K562 (cell line): Measurements from ENCODE around the gene ZDHHC8. TPM values are rescaled to one million over a fixed set of nuclear protein-coding genes. Genes with fewer than 3 reads are reported as not detected.

Source experiments
- ATAC-seq: fragments of 200-7000 bp; cut with Tn5 transposase; 3 replicates; pipeline ENCODE4 v1.9.1; 2020; ENCODE audit warnings: moderate library complexity
- BruUV-seq: library from RNA; stranded (reverse); fragments of 400-500 nt; replicated peaks from 2 replicates; lab custom pipeline; 2021; lab: Mats Ljungman, UMichigan
- CTCF ChIA-PET: fragments of 300-600 bp; formaldehyde crosslinking; extraction: SDS; loops from one replicate; lab custom pipeline; 2021; ENCODE audit warnings: low intra/inter-chr PET ratio; lab: Yijun Ruan, JAX
- POLR2A ChIA-PET: fragments of 300-600, 350-650 bp; sonication (Branson Sonifier 250); formaldehyde crosslinking; extraction: SDS; loops from one replicate; lab custom pipeline; 2021; ENCODE audit warnings: antibody characterized with exemption, inconsistent platforms; lab: Yijun Ruan, JAX
- DNase-seq, 4 experiments: peaks; one replicate each; pipeline versions ENCODE4 v3.0.0 to v3.0.0-alpha.2; 2011 to 2018; ENCODE audit warnings: low spot score in 3 of 4, mixed read lengths in 3 of 4; ENCODE audit errors: extremely low read depth in 1 of 4
- FAIRE-seq: peaks from 2 replicates; lab custom pipeline; 2011; peaks lifted over from hg19 to GRCh38; lab: Jason Lieb, UNC
- H2AFZ ChIP-seq: 2 replicates; pipeline ENCODE4 v1.6.0; 2011; ENCODE audit warnings: low read depth, low read length, control low read depth, inconsistent platforms
- H3K27ac ChIP-seq: fragments of 200-600 bp; 3 replicates; pipeline ENCODE4 v1.8.0; 2011; ENCODE audit warnings: low read depth, mild to moderate bottlenecking, control low read depth, inconsistent platforms, low read length, moderate library complexity, mixed read lengths; ENCODE audit errors: extremely low read depth
- H3K27me3 ChIP-seq, 2 experiments: fragments of 300-600 bp in 1 of 2; 2 replicates in 1 of 2; 3 replicates in 1 of 2; pipeline versions ENCODE4 v1.6.0 to v1.8.0; 2011; ENCODE audit warnings: inconsistent platforms in 2 of 2, low read length in 2 of 2, mild to moderate bottlenecking in 1 of 2, mixed read lengths in 1 of 2, moderate library complexity in 1 of 2; ENCODE audit not compliant: control insufficient read depth in 2 of 2, insufficient read depth in 2 of 2
- H3K36me3 ChIP-seq: fragments of 300-600 bp; 3 replicates; pipeline ENCODE4 v1.8.0; 2011; ENCODE audit warnings: mild to moderate bottlenecking, low read length, inconsistent platforms; ENCODE audit not compliant: control insufficient read depth, insufficient read depth
- H3K4me1 ChIP-seq, 2 experiments: fragments of 200-600 bp in 1 of 2; replicated peaks in 1 of 2; 2 replicates in 1 of 2; 3 replicates in 1 of 2; pipeline versions ENCODE4 v1.5.1 to v1.8.0; 2011; ENCODE audit warnings: inconsistent platforms in 2 of 2, low read length in 2 of 2, mild to moderate bottlenecking in 1 of 2, mixed read lengths in 1 of 2, moderate library complexity in 1 of 2; ENCODE audit not compliant: control insufficient read depth in 2 of 2, insufficient read depth in 2 of 2
- H3K4me2 ChIP-seq: 2 replicates; pipeline ENCODE4 v1.6.1; 2011; ENCODE audit warnings: low read length, control low read depth, inconsistent platforms, mixed read lengths; ENCODE audit not compliant: insufficient read depth
- H3K4me3 ChIP-seq: fragments of 200-600 bp; sonication (generic), shearing (Covaris generic); 2 replicates; pipeline ENCODE4 v1.5.1; 2016; ENCODE audit warnings: control low read depth, inconsistent platforms
- H3K79me2 ChIP-seq: fragments of 200-600 bp; 3 replicates; pipeline ENCODE4 v1.8.0; 2011; ENCODE audit warnings: low read length, inconsistent platforms; ENCODE audit not compliant: control insufficient read depth, insufficient read depth
- H3K9ac ChIP-seq, 2 experiments: 2 replicates each; pipeline versions ENCODE4 v1.6.0 to v1.6.1; 2011; ENCODE audit warnings: low read depth in 2 of 2, low read length in 2 of 2, control low read depth in 1 of 2, inconsistent platforms in 1 of 2, mild to moderate bottlenecking in 1 of 2, mixed read lengths in 1 of 2; ENCODE audit not compliant: insufficient read depth in 1 of 2
- H3K9me1 ChIP-seq: one replicate; pipeline ENCODE4 v1.6.0; 2011; ENCODE audit warnings: inconsistent platforms, mild to moderate bottlenecking, low read length, moderate library complexity; ENCODE audit not compliant: control insufficient read depth, insufficient read depth
- H3K9me3 ChIP-seq: replicated peaks from 2 replicates; pipeline ENCODE4 v1.5.1; 2011; ENCODE audit warnings: low read depth, low read length, inconsistent platforms; ENCODE audit not compliant: control insufficient read depth, insufficient read depth
- H4K20me1 ChIP-seq: replicated peaks from 2 replicates; pipeline ENCODE4 v1.6.1; 2011; ENCODE audit warnings: low read length, inconsistent platforms, mixed read lengths; ENCODE audit not compliant: control insufficient read depth, insufficient read depth
- HBP1 ChIP-seq: fragments of 450-650 bp; formaldehyde crosslinking; IDR thresholded peaks from 2 replicates; pipeline ENCODE4 v1.4.0; 2022; ENCODE audit warnings: missing genetic modification characterization
- HDAC6 ChIP-seq: IDR thresholded peaks from 2 replicates; pipeline ENCODE4 v1.6.1; 2012; ENCODE audit warnings: low read depth, mild to moderate bottlenecking, control low read depth, inconsistent platforms, low read length, moderate library complexity
- HDAC8 ChIP-seq: fragments of 450-650 bp; IDR thresholded peaks from 2 replicates; pipeline ENCODE4 v1.6.1; 2016; ENCODE audit warnings: mild to moderate bottlenecking, missing genetic modification characterization, moderate library complexity, missing compliant biosample characterization
- IFI16 ChIP-seq: fragments of 250-450 bp; sonication (Bioruptor Pico); IDR thresholded peaks from 2 replicates; pipeline ENCODE4 v2.1.2; 2022; ENCODE audit warnings: mild to moderate bottlenecking, inconsistent platforms
- SIX5 ChIP-seq, 2 experiments: IDR thresholded peaks; 2 replicates each; pipeline ENCODE4 v1.6.1; 2011; ENCODE audit warnings: low read length in 2 of 2, borderline replicate concordance in 1 of 2, low read depth in 1 of 2, mild to moderate bottlenecking in 1 of 2, moderate library complexity in 1 of 2; ENCODE audit not compliant: insufficient read depth in 1 of 2
- ZNF668 ChIP-seq: fragments of 250-450 bp; sonication (Bioruptor Pico); IDR thresholded peaks from 2 replicates; pipeline ENCODE4 v1.8.0; 2022; ENCODE audit warnings: mild to moderate bottlenecking, inconsistent platforms
- WGBS: fragments of 100-300 bp; shearing (Covaris generic); methylation state at CpG from one replicate; pipeline ENCODE4 v1.1.6; 2016; ENCODE audit warnings: low coverage, mixed read lengths; ENCODE audit not compliant: insufficient coverage; ENCODE audit errors: missing lambda C conversion rate; 5-methylcytosine and 5-hydroxymethylcytosine counted together
- in situ Hi-C: fragments of 300-500 bp; cut with MboI; formaldehyde crosslinking; loops from 4 replicates; pipeline ENCODE4 v1.15.0; 2018; ENCODE audit warnings: inconsistent platforms, mixed read lengths
- intact Hi-C: fragments of 100-400 bp; cut with micrococcal nuclease; formaldehyde crosslinking; loops from 2 replicates; pipeline ENCODE4 v1.14.2; 2022
- polyA plus RNA-seq, 8 experiments: library from polyadenylated mRNA; depleted of rRNA in 4 of 8; stranded (reverse) in 5 of 8; unstranded in 3 of 8; fragments of >200 nt; fragmentation: Nextera tagmentation in 2 of 8; fragmentation: Illumina TruSeq in 1 of 8; extraction: Ambion mirVana in 2 of 8; extraction: Trizol in 1 of 8; gene quantifications; 2 replicates each; pipeline versions ENCODE4 v1.2.1 to v1.2.3, GENCODE V29; 2011 to 2014; ENCODE audit warnings: inconsistent platforms in 1 of 8, missing spikeins in 1 of 8
- total RNA-seq, 7 experiments: library from RNA; depleted of rRNA in 6 of 7; stranded (reverse); fragments of >200 nt in 6 of 7; fragmentation: Illumina TruSeq in 2 of 7; extraction: Trizol in 2 of 7; gene quantifications; 2 replicates each; pipeline versions ENCODE4 v1.2.1 to v1.2.3, GENCODE V29; 2011 to 2021; ENCODE audit warnings: low replicate concordance in 1 of 7
- TF ChIP-seq, protein P1 (sequence below), 2 experiments: fragments of 150-350 bp in 1 of 2; IDR thresholded peaks; 2 replicates each; pipeline ENCODE4 v1.6.1; 2012 to 2016; ENCODE audit warnings: low read depth in 2 of 2, low read length in 2 of 2, mild to moderate bottlenecking in 1 of 2, moderate library complexity in 1 of 2
- TF ChIP-seq, protein P2 (sequence below): fragments of 250-450 bp; sonication (Bioruptor Pico); IDR thresholded peaks from 2 replicates; pipeline ENCODE4 v1.8.0; 2022; ENCODE audit warnings: inconsistent platforms, mild to moderate bottlenecking, moderate library complexity, borderline replicate concordance
- TF ChIP-seq, protein P3 (sequence below): fragments of 250-450 bp; sonication (Bioruptor Pico); IDR thresholded peaks from 2 replicates; pipeline ENCODE4 v1.8.0; 2022; ENCODE audit warnings: moderate library complexity, mild to moderate bottlenecking, inconsistent platforms

The ZDHHC8 gene
- total and polyA plus RNA-seq, 9 of the 15 experiments (the other 6 are each of a cell fraction or from before 2014, with no cell fraction given), result 0.04 to 109 (median 16.4) TPM

- TF ChIP-seq, protein P1, sequence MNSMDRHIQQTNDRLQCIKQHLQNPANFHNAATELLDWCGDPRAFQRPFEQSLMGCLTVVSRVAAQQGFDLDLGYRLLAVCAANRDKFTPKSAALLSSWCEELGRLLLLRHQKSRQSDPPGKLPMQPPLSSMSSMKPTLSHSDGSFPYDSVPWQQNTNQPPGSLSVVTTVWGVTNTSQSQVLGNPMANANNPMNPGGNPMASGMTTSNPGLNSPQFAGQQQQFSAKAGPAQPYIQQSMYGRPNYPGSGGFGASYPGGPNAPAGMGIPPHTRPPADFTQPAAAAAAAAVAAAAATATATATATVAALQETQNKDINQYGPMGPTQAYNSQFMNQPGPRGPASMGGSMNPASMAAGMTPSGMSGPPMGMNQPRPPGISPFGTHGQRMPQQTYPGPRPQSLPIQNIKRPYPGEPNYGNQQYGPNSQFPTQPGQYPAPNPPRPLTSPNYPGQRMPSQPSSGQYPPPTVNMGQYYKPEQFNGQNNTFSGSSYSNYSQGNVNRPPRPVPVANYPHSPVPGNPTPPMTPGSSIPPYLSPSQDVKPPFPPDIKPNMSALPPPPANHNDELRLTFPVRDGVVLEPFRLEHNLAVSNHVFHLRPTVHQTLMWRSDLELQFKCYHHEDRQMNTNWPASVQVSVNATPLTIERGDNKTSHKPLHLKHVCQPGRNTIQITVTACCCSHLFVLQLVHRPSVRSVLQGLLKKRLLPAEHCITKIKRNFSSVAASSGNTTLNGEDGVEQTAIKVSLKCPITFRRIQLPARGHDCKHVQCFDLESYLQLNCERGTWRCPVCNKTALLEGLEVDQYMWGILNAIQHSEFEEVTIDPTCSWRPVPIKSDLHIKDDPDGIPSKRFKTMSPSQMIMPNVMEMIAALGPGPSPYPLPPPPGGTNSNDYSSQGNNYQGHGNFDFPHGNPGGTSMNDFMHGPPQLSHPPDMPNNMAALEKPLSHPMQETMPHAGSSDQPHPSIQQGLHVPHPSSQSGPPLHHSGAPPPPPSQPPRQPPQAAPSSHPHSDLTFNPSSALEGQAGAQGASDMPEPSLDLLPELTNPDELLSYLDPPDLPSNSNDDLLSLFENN (IDR thresholded peaks at IDR 0.05; ENCODE audit: low read depth in 2 of 2, low read length in 2 of 2), result no peak
Observed at GRCh38 chr22:20083157-20083890, 48.3 kb upstream of the ZDHHC8 start (continued).

GRCh38 chr22:20083891-20084546 is 47.6 kb upstream of the ZDHHC8 start:
- DNase-seq (no peak), FAIRE-seq (peak; percentile 44), ATAC-seq (no peak)
- peaks cover 75% of the 10 kb centered on the region for H3K36me3 ChIP-seq
- no peaks in the 10 kb centered on the region for H3K27me3 ChIP-seq
- peak overlapping the region; percentile 76 for H3K4me2 ChIP-seq
- H3K9ac ChIP-seq, result peak overlapping the region; percentile 73 to 90
- H3K4me1 ChIP-seq, result peaks cover 43 to 64% of the 10 kb centered on the region in 2 experiments
- 68% methylated on average over 10 of the region's 10 CpGs for WGBS
- peaks cover 90% of the 10 kb centered on the region for H3K79me2 ChIP-seq
- H4K20me1 ChIP-seq, result peaks cover 33% of the 10 kb centered on the region
- peak overlapping the region; percentile 76 for H3K27ac ChIP-seq
- H3K4me3 ChIP-seq, result peak overlapping the region; percentile 1; the same call in 1 of the 2 replicates
- ChIA-PET POLR2A (interaction anchor here (0.6 to 19.4 kb wide), 24 partner anchors 9 to 328 kb away, joined by 3 to 513 read pairs (median 5); partner anchors contain the start of genes COMT, RANBP1, TANGO2 and TRMT2A), CTCF (interaction anchor here (0.6 to 2.8 kb wide), 2 partner anchors 114 to 366 kb away, joined by 3 to 19 read pairs; no protein-coding TSS in a partner anchor)
- in situ Hi-C loops (no loop called here), intact Hi-C loops (no loop called here)
- no peak overlapping the region for H2AFZ ChIP-seq
- H3K9me1 ChIP-seq, result peaks cover 16% of the 10 kb centered on the region
- H3K9me3 ChIP-seq, result no peaks in the 10 kb centered on the region
- no TSS peak for BruUV-seq
- TF ChIP-seq, protein P2, sequence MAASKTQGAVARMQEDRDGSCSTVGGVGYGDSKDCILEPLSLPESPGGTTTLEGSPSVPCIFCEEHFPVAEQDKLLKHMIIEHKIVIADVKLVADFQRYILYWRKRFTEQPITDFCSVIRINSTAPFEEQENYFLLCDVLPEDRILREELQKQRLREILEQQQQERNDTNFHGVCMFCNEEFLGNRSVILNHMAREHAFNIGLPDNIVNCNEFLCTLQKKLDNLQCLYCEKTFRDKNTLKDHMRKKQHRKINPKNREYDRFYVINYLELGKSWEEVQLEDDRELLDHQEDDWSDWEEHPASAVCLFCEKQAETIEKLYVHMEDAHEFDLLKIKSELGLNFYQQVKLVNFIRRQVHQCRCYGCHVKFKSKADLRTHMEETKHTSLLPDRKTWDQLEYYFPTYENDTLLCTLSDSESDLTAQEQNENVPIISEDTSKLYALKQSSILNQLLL (CRISPR knock-in tag), result 0 out of 2 replicates have a peak, but pooled peaks have one; percentile 54
- TF ChIP-seq, protein P3, sequence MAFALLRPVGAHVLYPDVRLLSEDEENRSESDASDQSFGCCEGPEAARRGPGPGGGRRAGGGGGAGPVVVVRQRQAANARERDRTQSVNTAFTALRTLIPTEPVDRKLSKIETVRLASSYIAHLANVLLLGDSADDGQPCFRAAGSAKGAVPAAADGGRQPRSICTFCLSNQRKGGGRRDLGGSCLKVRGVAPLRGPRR (CRISPR knock-in tag), result peak; percentile 82
- TF ChIP-seq HDAC8 (tag) (0 out of 2 replicates have a peak, but pooled peaks have one; percentile 24), SIX5 (IDR thresholded peaks at IDR 0.05; ENCODE audit: borderline replicate concordance in 1 of 2, insufficient read depth in 1 of 2, low read depth in 1 of 2, low read length in 2 of 2) (0 out of 4 replicates have a peak, but pooled peaks of 1 of the 2 experiments have one; percentile 9), HDAC6 (0 out of 2 replicates have a peak, but pooled peaks have one; percentile 67), ZNF668 (CRISPR knock-in tag) (no peak), HBP1 (CRISPR knock-in tag) (0 out of 2 replicates have a peak, but pooled peaks have one; percentile 5), IFI16 (CRISPR knock-in tag) (peak; percentile 65; the same call in 1 of the 2 replicates)
